ENCODE measurements around the gene PPDPF. TPM values are rescaled to one million over a fixed set of nuclear protein-coding genes. Genes with fewer than 3 reads are reported as not detected.

Gene PPDPF
- total and polyA plus RNA-seq, 2 of the 8 experiments (the other 6 are each of a cell fraction or from before 2014, with no cell fraction given), result 30.5 to 138 TPM

DNA sequence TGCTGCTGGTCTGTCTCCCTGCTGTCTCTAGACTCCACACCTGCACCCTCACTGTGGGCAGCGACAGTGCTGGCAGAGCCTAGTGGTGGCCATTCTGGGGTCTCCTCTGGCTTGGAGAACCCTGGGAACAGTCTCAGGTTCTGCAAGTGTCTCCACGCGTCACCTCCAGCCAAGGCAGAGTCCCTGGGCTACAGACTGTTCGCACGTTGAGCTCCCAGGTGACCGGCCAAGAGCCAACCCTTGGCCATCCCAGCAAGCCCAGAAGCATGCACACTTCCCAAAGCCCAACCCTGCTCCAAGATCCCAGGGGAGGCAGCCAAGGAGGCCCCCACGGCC, 26.5 kb upstream of the PPDPF start (continued):
- TF ChIP-seq USF2 (IDR thresholded peaks at IDR 0.05; ENCODE audit: low read length) (no peak), SAP30 (IDR thresholded peaks at IDR 0.05; ENCODE audit: insufficient read depth, insufficient replicate concordance, low read length) (no peak)

Measured in H1 (cell line).